Measurements from ENCODE around the gene RCAN3. TPM values are rescaled to one million over a fixed set of nuclear protein-coding genes. Genes with fewer than 3 reads are reported as not detected.

The RCAN3 gene
- total and polyA plus RNA-seq, 2 of the 13 experiments (the other 11 are each of a cell fraction or from before 2014, with no cell fraction given): 12.2 to 13.3 TPM

GRCh38 chr1:24558902-24559791 is 56.5 kb downstream of the RCAN3 start (continued):
- TF ChIP-seq ZNF24 (IDR thresholded peaks at IDR 0.05): no peak
- peak; percentile 59; the same call in 1 of the 2 replicates for TF ChIP-seq CHD4 (IDR thresholded peaks at IDR 0.05; ENCODE audit: borderline replicate concordance, low read length)
- no peak for TF ChIP-seq GLMP (CRISPR knock-in tag; IDR thresholded peaks at IDR 0.05; ENCODE audit: borderline replicate concordance)
- TF ChIP-seq SOX13 (IDR thresholded peaks at IDR 0.05): 0 out of 2 replicates have a peak, but pooled peaks have one; percentile 18
- TF ChIP-seq SOX13 (CRISPR knock-in tag; conservative IDR thresholded peaks at IDR 0.05 in 1 of 2, IDR thresholded peaks at IDR 0.05 in 1 of 2): peak in 1 of 2 experiments; percentile 89; a peak in 2 of 4 replicates
- TF ChIP-seq ZNF296 (CRISPR knock-in tag; conservative IDR thresholded peaks at IDR 0.05): peak; percentile 71; the same call in 1 of the 2 replicates
- no peak for TF ChIP-seq ZNF280D (CRISPR knock-in tag; IDR thresholded peaks at IDR 0.05)
- TF ChIP-seq ZNF33B (CRISPR knock-in tag; IDR thresholded peaks at IDR 0.05): no peak
- no peak for TF ChIP-seq NFATC3 (CRISPR knock-in tag; IDR thresholded peaks at IDR 0.05)
- TF ChIP-seq ELK4 (CRISPR knock-in tag; IDR thresholded peaks at IDR 0.05; ENCODE audit: borderline replicate concordance): no peak
- TF ChIP-seq ZNF331 (CRISPR knock-in tag; IDR thresholded peaks at IDR 0.05): peak; percentile 76; the same call in 1 of the 2 replicates
- TF ChIP-seq GABPA (IDR thresholded peaks at IDR 0.05; ENCODE audit: low read depth, low read length): no peak
- TF ChIP-seq GABPA (CRISPR knock-in tag; IDR thresholded peaks at IDR 0.05; ENCODE audit: low read depth): peak; percentile 62
- peak; percentile 52 for TF ChIP-seq THAP11 (CRISPR knock-in tag; IDR thresholded peaks at IDR 0.05)
- no peak for TF ChIP-seq SKI (IDR thresholded peaks at IDR 0.05; ENCODE audit: partially characterized antibody)
- TF ChIP-seq ZKSCAN8 (CRISPR knock-in tag; IDR thresholded peaks at IDR 0.05; ENCODE audit: borderline replicate concordance): peak; percentile 61; the same call in 1 of the 2 replicates
- TF ChIP-seq KDM2A (CRISPR knock-in tag; IDR thresholded peaks at IDR 0.05; ENCODE audit: borderline replicate concordance, low read depth): no peak
- TF ChIP-seq ZNF761 (CRISPR knock-in tag; conservative IDR thresholded peaks at IDR 0.05): no peak
- TF ChIP-seq SYNCRIP (IDR thresholded peaks at IDR 0.05; ENCODE audit: insufficient read depth, low read depth, low read length): no peak
- TF ChIP-seq ZNF207 (IDR thresholded peaks at IDR 0.05; ENCODE audit: borderline replicate concordance): no peak
- peak; percentile 23; the same call in 1 of the 2 replicates for TF ChIP-seq GABPB1 (CRISPR knock-in tag; IDR thresholded peaks at IDR 0.05)
- TF ChIP-seq CCDC6 (CRISPR knock-in tag; IDR thresholded peaks at IDR 0.05): no peak

All from HepG2 (cell line).